Loucy (cell line): ENCODE measurements around the gene AIFM2.

ENCODE experiments used
- H2AFZ ChIP-seq: fragments of 200-600 bp; sonication (generic); 2 replicates; pipeline ENCODE4 v1.6.0; 2016; ENCODE audit warnings: antibody characterized with exemption, mild to moderate bottlenecking, low read length, moderate library complexity
- H3F3A ChIP-seq: fragments of 200-600 bp; 2 replicates; pipeline ENCODE4 v1.6.0; 2016; ENCODE audit warnings: antibody characterized with exemption, low read depth, mild to moderate bottlenecking
- H3K27me3 ChIP-seq: fragments of 200-600 bp; sonication (generic); 2 replicates; pipeline ENCODE4 v1.6.1; 2014; ENCODE audit warnings: low read length, mild to moderate bottlenecking; ENCODE audit not compliant: insufficient read depth, poor library complexity, severe bottlenecking
- H3K36me3 ChIP-seq: fragments of 200-600 bp; sonication (generic); 2 replicates; pipeline ENCODE4 v1.6.1; 2016; ENCODE audit warnings: low read length; ENCODE audit not compliant: insufficient read depth
- H3K4me1 ChIP-seq: fragments of 200-600 bp; sonication (generic); 2 replicates; pipeline ENCODE4 v1.5.1; 2014; ENCODE audit warnings: low read length, mild to moderate bottlenecking; ENCODE audit not compliant: insufficient read depth, poor library complexity, severe bottlenecking
- H3K4me2 ChIP-seq: fragments of 200-600 bp; sonication (generic); 2 replicates; pipeline ENCODE4 v1.6.0; 2014; ENCODE audit warnings: antibody characterized with exemption, low read length, low read depth, mild to moderate bottlenecking; ENCODE audit not compliant: poor library complexity, severe bottlenecking
- H3K4me3 ChIP-seq: fragments of 200-600 bp; sonication (generic); 2 replicates; pipeline ENCODE4 v1.5.1; 2014; ENCODE audit warnings: low read length, mild to moderate bottlenecking, mixed read lengths; ENCODE audit not compliant: poor library complexity, severe bottlenecking
- H3K79me2 ChIP-seq: fragments of 200-600 bp; sonication (generic); 2 replicates; pipeline ENCODE4 v1.6.1; 2014; ENCODE audit warnings: low read length; ENCODE audit not compliant: insufficient read depth
- H3K9ac ChIP-seq: fragments of 200-600 bp; sonication (generic); 2 replicates; pipeline ENCODE4 v1.6.0; 2014; ENCODE audit warnings: mild to moderate bottlenecking, low read depth, low read length, moderate library complexity; ENCODE audit not compliant: poor library complexity, severe bottlenecking
- H3K9me2 ChIP-seq: fragments of 200-600 bp; sonication (generic); replicated peaks from 2 replicates; pipeline ENCODE4 v1.6.1; 2016; ENCODE audit warnings: low read depth, low read length, mixed read lengths
- H3K9me3 ChIP-seq: fragments of 200-600 bp; sonication (generic); 2 replicates; pipeline ENCODE4 v1.6.1; 2014; ENCODE audit warnings: mild to moderate bottlenecking, antibody characterized with exemption, low read length, low read depth; ENCODE audit not compliant: insufficient read depth
- H4K20me1 ChIP-seq: fragments of 200-600 bp; sonication (generic); 2 replicates; pipeline ENCODE4 v1.6.0; 2014; ENCODE audit warnings: antibody characterized with exemption, low read length, mild to moderate bottlenecking; ENCODE audit not compliant: insufficient read depth, poor library complexity, severe bottlenecking
- EZH2phosphoT487 ChIP-seq: fragments of 200-600 bp; IDR thresholded peaks from 2 replicates; pipeline ENCODE4 v1.6.1; 2018; ENCODE audit warnings: antibody characterized with exemption, mild to moderate bottlenecking, moderate library complexity, borderline replicate concordance
- TF ChIP-seq, protein P1 (sequence below): fragments of 200-600 bp; sonication (generic); conservative IDR thresholded peaks from 2 replicates; pipeline ENCODE4 v1.5.1; 2014; ENCODE audit warnings: mild to moderate bottlenecking, antibody characterized with exemption, low read length

The AIFM2 gene

DNA sequence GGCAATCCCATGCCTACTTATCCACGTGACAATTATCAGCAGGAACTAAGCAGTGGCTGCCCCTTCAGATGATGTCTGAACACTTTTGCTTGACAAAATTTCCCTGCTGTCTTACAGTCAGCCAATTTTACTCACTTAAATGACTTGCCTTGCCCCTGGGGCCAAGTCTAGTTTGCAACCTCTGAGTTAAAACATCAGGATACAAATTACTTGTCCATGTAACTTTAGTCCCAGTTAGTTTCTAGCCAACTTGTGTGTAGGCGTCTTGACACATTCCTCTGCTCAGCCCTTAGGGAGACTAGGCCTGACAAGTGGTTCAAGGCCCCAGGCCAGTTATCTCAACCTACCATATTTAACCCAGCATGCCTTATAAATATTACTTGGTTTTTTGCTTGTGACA is 25.5 kb upstream of the AIFM2 start:
- Histone ChIP-seq H3F3A (no peaks in the 10 kb centered on the region), H3K4me3 (no peak overlapping the region), H3K9me2 (no peaks in the 10 kb centered on the region), H3K9ac (no peak overlapping the region), H3K79me2 (peaks cover 60% of the 10 kb centered on the region), H3K36me3 (peaks cover 85% of the 10 kb centered on the region), H3K9me3 (no peaks in the 10 kb centered on the region), H4K20me1 (peaks cover 36% of the 10 kb centered on the region), H2AFZ (no peak overlapping the region), H3K4me2 (no peak overlapping the region), H3K4me1 (peaks cover 17% of the 10 kb centered on the region), H3K27me3 (no peaks in the 10 kb centered on the region)
- TF ChIP-seq EZH2phosphoT487, result no peak
- TF ChIP-seq, protein P1, sequence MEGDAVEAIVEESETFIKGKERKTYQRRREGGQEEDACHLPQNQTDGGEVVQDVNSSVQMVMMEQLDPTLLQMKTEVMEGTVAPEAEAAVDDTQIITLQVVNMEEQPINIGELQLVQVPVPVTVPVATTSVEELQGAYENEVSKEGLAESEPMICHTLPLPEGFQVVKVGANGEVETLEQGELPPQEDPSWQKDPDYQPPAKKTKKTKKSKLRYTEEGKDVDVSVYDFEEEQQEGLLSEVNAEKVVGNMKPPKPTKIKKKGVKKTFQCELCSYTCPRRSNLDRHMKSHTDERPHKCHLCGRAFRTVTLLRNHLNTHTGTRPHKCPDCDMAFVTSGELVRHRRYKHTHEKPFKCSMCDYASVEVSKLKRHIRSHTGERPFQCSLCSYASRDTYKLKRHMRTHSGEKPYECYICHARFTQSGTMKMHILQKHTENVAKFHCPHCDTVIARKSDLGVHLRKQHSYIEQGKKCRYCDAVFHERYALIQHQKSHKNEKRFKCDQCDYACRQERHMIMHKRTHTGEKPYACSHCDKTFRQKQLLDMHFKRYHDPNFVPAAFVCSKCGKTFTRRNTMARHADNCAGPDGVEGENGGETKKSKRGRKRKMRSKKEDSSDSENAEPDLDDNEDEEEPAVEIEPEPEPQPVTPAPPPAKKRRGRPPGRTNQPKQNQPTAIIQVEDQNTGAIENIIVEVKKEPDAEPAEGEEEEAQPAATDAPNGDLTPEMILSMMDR, result no peak

DNA sequence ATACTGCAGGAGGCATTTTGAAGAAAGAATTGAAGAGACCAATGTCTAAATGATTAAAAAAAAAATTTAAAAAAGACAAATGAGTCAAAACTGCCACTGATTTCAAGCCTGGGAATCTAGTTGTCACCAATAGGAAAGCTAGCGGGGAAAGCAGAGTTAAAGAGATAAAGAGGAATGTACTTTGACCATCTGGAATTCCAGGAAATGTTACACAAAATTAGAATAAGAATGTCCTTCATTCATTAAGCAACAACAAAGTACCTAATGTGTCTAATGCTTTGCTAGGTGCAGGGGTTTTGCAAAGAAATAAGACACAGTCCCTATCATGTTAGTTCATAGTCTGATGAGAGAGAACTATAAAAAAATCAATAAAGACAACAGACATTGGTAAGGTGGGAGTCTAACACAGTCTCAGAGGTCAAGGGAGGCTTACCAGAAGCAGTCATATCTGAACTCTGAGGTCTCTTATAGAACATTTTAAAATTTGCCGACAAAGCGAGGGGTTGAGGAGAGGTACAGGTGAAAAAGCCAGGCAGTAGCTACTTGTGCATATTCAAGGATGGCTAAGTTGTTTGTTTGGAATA is 22.7 kb upstream of the AIFM2 start:
- Histone ChIP-seq H3K4me3 (no peak overlapping the region), H3K36me3 (peaks cover 98% of the 10 kb centered on the region), H3K9ac (no peak overlapping the region), H3K9me3 (no peaks in the 10 kb centered on the region), H3K4me1 (no peaks in the 10 kb centered on the region), H3K4me2 (no peak overlapping the region), H3K79me2 (peaks cover 34% of the 10 kb centered on the region; the same call in 1 of the 2 replicates), H3K27me3 (no peaks in the 10 kb centered on the region), H4K20me1 (peaks cover 14% of the 10 kb centered on the region), H3K9me2 (no peaks in the 10 kb centered on the region), H2AFZ (no peak overlapping the region), H3F3A (no peaks in the 10 kb centered on the region)
- TF ChIP-seq, protein P1, result no peak

DNA sequence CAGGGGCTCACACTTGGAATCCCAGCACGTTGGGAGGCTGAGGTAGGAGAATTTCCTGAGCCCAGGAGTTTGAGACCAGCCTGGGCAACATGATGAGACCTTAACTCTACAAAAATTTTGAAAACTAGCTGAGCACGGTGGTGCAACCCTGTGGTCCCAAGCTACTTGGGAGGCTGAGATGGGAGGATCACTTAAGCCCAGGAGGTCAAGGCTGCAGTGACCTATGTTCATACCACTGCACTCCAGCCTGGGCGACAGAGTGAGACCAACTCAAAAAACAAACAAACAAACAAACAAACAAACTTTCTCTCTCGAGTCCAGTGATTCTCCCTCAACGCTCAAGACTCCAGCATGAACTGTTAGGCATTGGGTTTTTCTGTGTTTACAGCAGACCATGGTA is 15.9 kb upstream of the AIFM2 start:
- Histone ChIP-seq H3K9ac (no peak overlapping the region), H3K79me2 (peaks cover 12% of the 10 kb centered on the region; the same call in 1 of the 2 replicates), H3K4me3 (no peak overlapping the region), H3K36me3 (peaks cover 45% of the 10 kb centered on the region), H3K9me2 (no peaks in the 10 kb centered on the region), H3K4me1 (peaks cover 17% of the 10 kb centered on the region), H2AFZ (no peak overlapping the region), H4K20me1 (peaks cover 17% of the 10 kb centered on the region), H3K4me2 (no peak overlapping the region), H3K9me3 (no peaks in the 10 kb centered on the region), H3K27me3 (no peaks in the 10 kb centered on the region), H3F3A (0 out of 2 replicates have a peak, but pooled peaks cover 6% of the 10 kb centered on the region)
- TF ChIP-seq, protein P1, result no peak
- no peak for TF ChIP-seq EZH2phosphoT487
